ENCODE data around the gene ITGB2.

The ITGB2 gene

DNA sequence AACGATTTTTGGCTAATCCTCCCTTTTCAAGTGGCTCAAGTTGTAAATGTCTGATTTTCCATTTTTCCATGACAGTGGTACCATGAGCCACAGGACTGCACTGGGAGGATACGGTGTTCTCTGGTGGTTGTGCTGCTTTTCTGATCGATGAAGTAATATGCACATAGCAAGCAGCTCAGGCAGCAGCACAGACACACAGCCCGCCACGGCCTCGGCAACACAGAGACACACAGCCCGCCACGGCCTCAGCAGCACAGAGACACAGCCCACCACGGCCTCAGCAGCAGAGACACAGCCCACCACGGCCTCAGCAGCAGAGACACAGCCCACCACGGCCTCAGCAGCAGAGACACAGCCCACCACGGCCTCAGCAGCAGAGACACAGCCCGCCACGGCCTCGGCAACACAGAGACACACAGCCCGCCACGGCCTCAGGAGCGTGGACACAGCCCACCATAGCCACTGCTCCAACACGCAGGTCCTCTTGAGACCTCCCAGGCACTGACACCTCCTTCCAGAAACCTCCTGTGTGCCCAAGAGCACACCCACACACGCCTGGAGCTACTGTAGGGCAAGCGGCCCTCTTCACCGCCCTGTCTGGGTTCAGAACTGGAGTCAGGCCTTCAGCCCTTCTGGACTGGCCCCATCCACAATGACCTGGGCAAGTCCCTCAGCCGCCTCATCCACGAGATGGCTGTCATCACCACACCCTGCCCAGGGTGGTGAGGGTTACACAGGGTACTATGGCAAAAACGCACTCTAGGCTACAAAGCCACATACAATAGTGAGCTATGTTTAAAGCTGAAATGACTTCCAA is 57.6 kb downstream of the ITGB2 start:
- DNase-seq: no peak

- DNase-seq: no peak
Observed at GRCh38 chr21:44858791-44859190, 61.9 kb downstream of the ITGB2 start.

GRCh38 chr21:44858291-44858690 is 62.4 kb downstream of the ITGB2 start:
- no peak for DNase-seq

- no peak for DNase-seq
Observed at GRCh38 chr21:44857127-44857892, 63.4 kb downstream of the ITGB2 start.

GRCh38 chr21:44856131-44856530 is 64.6 kb downstream of the ITGB2 start:
- no peak for DNase-seq

GRCh38 chr21:44855572-44855971 is 65.1 kb downstream of the ITGB2 start:
- DNase-seq: no peak

GRCh38 chr21:44854664-44855446 is 65.8 kb downstream of the ITGB2 start:
- no peak for DNase-seq

- DNase-seq: no peak
Observed at GRCh38 chr21:44854391-44854663, 66.4 kb downstream of the ITGB2 start.

DNA sequence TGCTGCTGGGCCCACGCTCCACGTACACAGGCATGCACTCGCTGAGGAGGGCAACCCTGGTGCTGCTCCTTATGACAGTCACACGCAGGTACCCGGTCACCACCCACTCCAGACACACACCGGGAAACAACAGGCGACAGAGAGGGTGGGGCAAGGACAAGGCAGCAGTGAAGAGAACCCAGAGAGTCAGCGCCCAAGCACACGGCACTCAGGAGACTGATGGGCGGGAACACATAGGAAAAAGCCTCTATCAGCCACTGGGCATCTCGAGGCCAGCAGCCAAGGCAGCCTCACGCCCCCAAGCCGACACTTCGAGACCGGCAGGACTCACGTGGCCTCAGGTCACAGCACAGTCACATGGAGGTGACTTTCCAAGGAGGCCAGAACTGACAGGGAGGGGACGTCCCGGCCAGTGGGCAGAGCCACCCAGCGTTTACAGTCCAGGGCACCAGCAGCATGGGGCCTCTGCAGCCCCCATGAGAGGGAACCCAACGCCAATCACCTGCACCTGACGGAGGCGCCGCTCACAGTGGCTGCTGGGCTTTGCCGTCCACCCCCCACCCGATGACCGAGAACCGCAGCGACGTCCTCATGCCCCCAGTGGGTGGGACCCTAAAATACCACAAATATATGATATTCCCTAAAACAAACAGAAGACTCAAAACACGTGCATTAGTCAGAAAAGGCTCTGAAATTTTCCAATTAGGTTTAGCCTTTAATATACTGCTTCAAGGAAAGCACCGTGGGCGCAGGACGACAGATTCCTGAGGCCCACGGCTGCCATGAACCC is 66.9 kb downstream of the ITGB2 start:
- DNase-seq: no peak

DNA sequence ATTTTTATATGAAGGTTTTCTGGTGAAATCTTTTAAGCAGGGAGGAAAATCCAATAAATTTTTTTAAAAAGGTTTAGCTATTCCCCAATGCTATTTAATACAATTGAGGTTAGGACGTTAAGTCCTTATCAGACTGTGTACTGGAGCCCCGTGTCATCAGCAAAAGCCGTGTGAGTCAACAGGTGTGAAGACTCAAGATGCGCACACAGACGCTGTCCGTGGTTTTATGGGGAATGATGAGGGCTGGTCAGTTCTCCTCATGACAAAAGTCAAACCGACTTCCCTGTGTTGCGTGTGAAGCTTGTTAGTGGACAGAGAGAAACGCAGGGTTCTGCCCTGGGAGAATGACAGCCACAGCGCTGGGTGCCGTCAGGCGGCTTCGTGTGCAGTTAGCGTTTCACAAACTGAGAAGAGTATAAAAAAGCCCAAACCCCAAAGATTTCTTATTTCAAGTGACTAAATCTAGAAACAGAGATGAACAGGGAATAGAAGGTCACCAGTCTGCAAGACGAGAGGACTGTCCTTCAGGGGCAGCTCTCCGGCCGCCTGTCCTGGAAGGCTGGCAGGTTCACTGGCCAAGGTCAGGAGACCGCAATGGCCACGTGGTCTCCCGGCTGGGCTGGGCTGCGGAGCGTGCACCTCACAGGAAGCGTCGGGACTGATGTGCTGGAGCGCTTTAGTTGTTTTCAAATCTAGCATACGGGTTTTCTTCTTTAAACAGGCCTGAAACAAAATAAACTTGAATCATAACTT is 69.6 kb downstream of the ITGB2 start:
- no peak for DNase-seq

- no peak for DNase-seq
Observed at GRCh38 chr21:44850208-44850800, 70.4 kb downstream of the ITGB2 start.

DNA sequence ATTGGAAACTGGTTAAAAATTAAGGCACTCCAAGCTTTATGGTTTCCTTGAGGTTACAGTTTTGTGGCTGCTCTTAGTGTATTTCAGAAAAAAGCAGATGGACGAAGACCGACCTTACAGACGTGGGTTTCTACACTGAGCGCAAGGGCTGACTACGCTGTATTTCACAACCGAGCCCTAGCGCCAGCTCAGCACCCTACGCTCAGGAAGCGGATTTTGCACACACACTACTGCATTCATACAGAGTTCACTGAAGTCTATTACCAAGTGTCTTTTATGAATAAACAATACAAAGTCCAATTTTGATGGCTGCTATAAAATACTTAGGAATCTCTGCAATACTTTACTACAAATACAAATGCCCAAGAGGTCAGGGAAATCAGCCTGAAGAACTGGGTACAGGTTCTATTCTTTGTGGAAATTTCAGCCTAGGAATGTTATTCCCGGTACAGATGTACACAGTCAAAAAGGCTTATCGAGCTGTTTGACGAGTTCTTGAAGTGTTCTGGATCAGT is 71.0 kb downstream of the ITGB2 start:
- DNase-seq: no peak

DNA sequence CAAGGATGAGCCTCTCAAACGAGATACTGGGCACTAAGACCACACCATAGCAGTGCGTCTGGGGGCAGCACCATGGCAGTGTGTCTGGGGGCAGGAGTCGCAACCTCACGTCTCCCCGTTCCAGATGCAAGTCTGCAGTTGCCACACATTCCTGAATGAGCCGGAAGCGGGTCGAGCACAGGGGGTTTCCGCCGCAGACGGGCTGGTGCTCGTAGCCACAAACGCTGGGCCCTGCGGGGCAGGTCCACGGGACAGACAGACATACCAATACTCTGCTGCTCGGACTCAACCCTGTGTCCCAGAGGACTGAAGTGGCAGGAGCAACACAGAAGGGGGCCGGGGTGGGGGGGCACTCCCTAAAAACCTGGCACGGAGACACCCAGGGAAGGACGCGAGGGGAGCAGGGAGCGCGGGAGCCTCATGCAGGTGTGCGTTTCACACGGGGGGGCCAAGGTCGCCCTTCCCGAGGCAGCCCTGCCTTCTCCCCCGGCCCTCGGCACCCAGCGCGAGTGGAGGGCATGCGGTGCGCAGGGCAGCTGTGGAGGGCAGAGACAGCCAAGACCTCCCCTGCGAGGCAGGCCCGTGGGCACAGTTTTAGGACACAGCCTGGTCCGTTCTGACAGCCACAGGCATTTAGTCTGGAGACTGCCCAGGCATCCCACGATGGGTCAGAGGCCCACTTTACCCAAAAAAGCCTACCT is 71.7 kb downstream of the ITGB2 start:
- no peak for DNase-seq

- no peak for DNase-seq
Observed at GRCh38 chr21:44847261-44848056, 73.2 kb downstream of the ITGB2 start.

DNA sequence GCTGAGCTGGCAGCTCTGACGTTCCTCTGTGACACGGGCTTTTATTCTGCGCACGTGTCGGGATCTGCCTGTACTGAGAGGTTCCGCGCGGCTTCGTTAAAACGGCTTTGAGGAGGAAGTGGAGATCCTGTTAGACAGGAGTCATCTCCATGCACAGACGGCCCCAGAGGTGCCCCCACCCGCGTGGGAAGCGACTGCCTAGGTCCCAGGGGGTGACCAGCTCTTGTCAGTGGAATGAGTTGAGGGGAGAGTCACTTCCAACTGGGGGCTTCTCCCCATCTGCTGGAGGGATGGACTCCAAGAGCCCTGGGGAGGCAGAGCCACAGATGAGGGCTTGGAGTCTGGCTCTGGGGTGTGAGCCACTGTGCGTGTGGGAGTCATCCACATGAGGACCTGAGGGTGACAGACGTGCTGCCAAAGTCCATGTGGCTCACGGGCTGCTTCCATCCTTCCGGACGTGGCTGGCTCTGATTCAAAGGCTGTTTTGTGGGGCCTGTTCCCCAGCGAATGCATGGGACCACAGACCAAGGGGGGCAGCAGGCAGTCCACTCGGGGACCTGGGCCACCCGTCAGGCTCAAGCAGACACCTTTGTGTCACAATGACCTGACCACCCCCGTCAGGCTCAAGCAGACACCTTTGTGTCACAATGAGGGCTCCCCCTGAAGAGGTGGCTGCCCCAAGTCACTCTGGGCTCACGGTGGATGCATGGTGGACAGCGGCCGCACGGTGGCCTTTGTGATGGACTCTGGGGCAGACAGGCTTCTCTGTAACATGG is 74.0 kb downstream of the ITGB2 start:
- no peak for DNase-seq

GRCh38 chr21:44846224-44846484 is 74.5 kb downstream of the ITGB2 start:
- DNase-seq: no peak

GRCh38 chr21:44845418-44846223 is 75.1 kb downstream of the ITGB2 start:
- DNase-seq: no peak

- DNase-seq: no peak
Observed at GRCh38 chr21:44844256-44844655, 76.4 kb downstream of the ITGB2 start.
